ENCODE data around the gene CITED2. TPM values are rescaled to one million over a fixed set of nuclear protein-coding genes. Genes with fewer than 3 reads are reported as not detected.

The CITED2 gene
- total and polyA plus RNA-seq, 2 experiments from 2014 or later: 26.6 to 76.9 TPM

- Histone ChIP-seq H3F3A (replicated peaks; ENCODE audit: low read depth) (no peaks in the 10 kb centered on the region), H3K4me3 (no peak overlapping the region), H3K79me2 (replicated peaks; ENCODE audit: insufficient read depth) (no peaks in the 10 kb centered on the region), H3K4me2 (peak overlapping the region; percentile 41), H3K36me3 (ENCODE audit: insufficient read depth) (no peaks in the 10 kb centered on the region), H3K9me2 (ENCODE audit: insufficient read depth) (no peaks in the 10 kb centered on the region), H2AFZ (no peak overlapping the region), H3K4me1 (ENCODE audit: insufficient read depth) (peaks cover 9% of the 10 kb centered on the region), H3K27ac (ENCODE audit: low read depth) (no peak overlapping the region), H4K20me1 (replicated peaks; ENCODE audit: insufficient read depth) (no peaks in the 10 kb centered on the region), H3K27me3 (ENCODE audit: insufficient read depth) (peaks cover 73% of the 10 kb centered on the region)
- H3K27me3 Mint-ChIP-seq (ENCODE audit: insufficient read depth, low read depth, poor library complexity): peaks cover 50% of the 10 kb centered on the region
- DNase-seq (ENCODE audit: low spot score) (peak; percentile 87), ATAC-seq (peak; percentile 95)
- no peak overlapping the region for H3K4me3 Mint-ChIP-seq
- peak; percentile 48; the same call in 1 of the 2 replicates for TF ChIP-seq ETS1 (IDR thresholded peaks at IDR 0.05)
- TF ChIP-seq ZNF462 (CRISPR knock-in tag; IDR thresholded peaks at IDR 0.05): 0 out of 2 replicates have a peak, but pooled peaks have one; percentile 41
- TF ChIP-seq NANOG (IDR thresholded peaks at IDR 0.05; ENCODE audit: borderline replicate concordance): peak; percentile 96
- no peak for TF ChIP-seq EZH2phosphoT487 (IDR thresholded peaks at IDR 0.05; ENCODE audit: unreplicated experiment)
- H3K9me3 Mint-ChIP-seq: no peaks in the 10 kb centered on the region
- H3K36me3 Mint-ChIP-seq (ENCODE audit: low read depth): no peaks in the 10 kb centered on the region
- peaks cover 12% of the 10 kb centered on the region for H3K4me1 Mint-ChIP-seq
- no peak overlapping the region for H3K27ac Mint-ChIP-seq
Observed at GRCh38 chr6:139395891-139396301, 21.4 kb upstream of the CITED2 start.

- H3K4me3 Mint-ChIP-seq: no peak overlapping the region
- H3K9me2 ChIP-seq (ENCODE audit: insufficient read depth): no peaks in the 10 kb centered on the region
- H3K9me3 Mint-ChIP-seq: no peaks in the 10 kb centered on the region
- no peak overlapping the region for H3K27ac ChIP-seq (ENCODE audit: low read depth)
- peak overlapping the region; percentile 41 for H3K4me2 ChIP-seq
- H3K27me3 ChIP-seq (ENCODE audit: insufficient read depth): peaks cover 69% of the 10 kb centered on the region
- H3K4me1 Mint-ChIP-seq: peaks cover 12% of the 10 kb centered on the region
- no peak overlapping the region for H3K27ac Mint-ChIP-seq
- no peaks in the 10 kb centered on the region for H3F3A ChIP-seq (replicated peaks; ENCODE audit: low read depth)
- no peaks in the 10 kb centered on the region for H3K79me2 ChIP-seq (replicated peaks; ENCODE audit: insufficient read depth)
- DNase-seq (ENCODE audit: low spot score): no peak
- H3K4me1 ChIP-seq (ENCODE audit: insufficient read depth): peaks cover 9% of the 10 kb centered on the region
- H3K4me3 ChIP-seq: no peak overlapping the region
- no peaks in the 10 kb centered on the region for H4K20me1 ChIP-seq (replicated peaks; ENCODE audit: insufficient read depth)
- no peak overlapping the region for H2AFZ ChIP-seq
- no peak for ATAC-seq
- no peaks in the 10 kb centered on the region for H3K36me3 ChIP-seq (ENCODE audit: insufficient read depth)
- no peaks in the 10 kb centered on the region for H3K36me3 Mint-ChIP-seq (ENCODE audit: low read depth)
- H3K27me3 Mint-ChIP-seq (ENCODE audit: insufficient read depth, low read depth, poor library complexity): peaks cover 50% of the 10 kb centered on the region
- no peak for TF ChIP-seq EZH2 (IDR thresholded peaks at IDR 0.05; ENCODE audit: low read depth, unreplicated experiment)
- no peak for TF ChIP-seq ZNF331 (CRISPR knock-in tag; IDR thresholded peaks at IDR 0.05; ENCODE audit: low read depth)
- no peak for TF ChIP-seq NANOG (IDR thresholded peaks at IDR 0.05; ENCODE audit: borderline replicate concordance)
- TF ChIP-seq STAT1 (IDR thresholded peaks at IDR 0.05; ENCODE audit: unreplicated experiment): no peak
- no peak for TF ChIP-seq EZH2phosphoT487 (IDR thresholded peaks at IDR 0.05; ENCODE audit: unreplicated experiment)
- TF ChIP-seq ZNF114 (CRISPR knock-in tag; IDR thresholded peaks at IDR 0.05): no peak
- TF ChIP-seq REST (IDR thresholded peaks at IDR 0.05; ENCODE audit: unreplicated experiment): no peak
- no peak for TF ChIP-seq CREB1 (CRISPR knock-in tag; IDR thresholded peaks at IDR 0.05; ENCODE audit: low read depth)
Observed at GRCh38 chr6:139395371-139395770, 20.9 kb upstream of the CITED2 start.
